Measurements from ENCODE around the gene PTCRA. TPM values are rescaled to one million over a fixed set of nuclear protein-coding genes. Genes with fewer than 3 reads are reported as not detected.
"Not testable (repeated sequence)": the region's sequence is repeated elsewhere in the genome, so short reads cannot be mapped to it uniquely, and the experiment has no call there.

Gene PTCRA
- total RNA-seq, 1 donor from 2014 or later: not detected

DNA sequence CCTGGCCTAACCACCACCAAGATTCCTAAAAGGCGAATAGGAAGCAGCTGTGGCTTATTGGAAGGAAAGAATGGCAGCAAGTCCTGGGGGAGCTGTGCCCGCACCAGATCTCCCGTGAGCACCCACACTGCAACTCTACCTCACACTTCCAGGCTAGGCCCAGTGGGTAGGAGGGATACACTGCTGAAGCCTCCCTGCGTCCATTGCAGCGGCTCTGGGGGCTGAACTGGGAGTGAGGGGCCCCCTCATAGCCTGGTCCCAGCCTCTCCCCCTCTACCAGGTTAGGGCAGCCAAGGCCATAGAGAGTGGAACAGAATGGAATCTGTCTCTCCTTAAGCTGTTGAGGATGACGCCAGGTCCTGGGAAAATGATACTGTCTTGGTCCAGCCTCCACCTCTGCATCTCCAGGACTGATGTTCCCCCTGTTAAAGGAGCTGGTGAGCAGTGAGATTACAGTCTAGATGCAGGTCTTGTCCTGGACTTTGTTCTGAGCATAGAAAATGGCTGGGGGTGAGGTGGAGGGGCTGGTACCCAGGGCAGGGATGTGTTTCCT is 24.7 kb downstream of the PTCRA start:
- DNase-seq (ENCODE audit: low read depth): no peak

DNA sequence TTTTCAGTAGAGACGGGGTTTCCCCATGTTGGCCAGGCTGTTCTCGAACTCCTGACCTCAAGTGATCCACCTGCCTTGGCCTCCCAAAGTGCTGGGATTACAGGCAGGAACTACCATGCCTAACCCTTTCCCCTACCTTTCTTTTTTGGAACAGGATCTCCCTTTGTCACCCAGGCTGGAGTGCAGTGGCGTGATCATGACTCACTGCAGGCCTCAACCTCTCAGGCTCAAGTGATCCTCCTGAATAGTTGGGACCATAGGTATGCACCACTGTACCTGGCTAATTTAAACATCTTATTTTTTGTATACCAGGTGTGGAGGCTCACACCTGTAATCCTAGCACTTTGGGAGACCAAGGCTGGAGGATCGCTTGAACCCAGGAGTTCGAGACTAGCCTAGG is 25.5 kb downstream of the PTCRA start:
- not testable (repeated sequence) for DNase-seq (ENCODE audit: low read depth)

DNA sequence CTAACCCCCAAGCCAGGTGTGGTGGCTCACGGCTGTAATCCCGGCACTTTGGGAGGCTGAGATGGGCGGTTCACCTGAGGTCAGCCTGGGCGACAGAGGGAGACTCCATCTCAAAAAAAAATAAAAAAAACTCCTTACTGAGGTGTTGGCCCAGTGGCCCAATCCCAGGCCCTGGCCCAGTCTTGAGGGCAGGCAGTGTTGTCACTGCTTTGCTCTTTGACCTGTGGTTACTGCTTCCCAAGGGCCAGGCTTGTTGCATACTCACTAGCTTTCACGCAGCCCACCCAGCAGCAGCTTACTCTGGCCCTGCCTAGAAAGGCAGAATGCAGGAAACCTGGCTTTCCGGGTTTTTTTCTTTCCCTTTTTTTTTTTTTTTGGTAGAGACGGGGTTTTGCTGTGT is 26.6 kb downstream of the PTCRA start:
- DNase-seq (ENCODE audit: low read depth): no peak

DNA sequence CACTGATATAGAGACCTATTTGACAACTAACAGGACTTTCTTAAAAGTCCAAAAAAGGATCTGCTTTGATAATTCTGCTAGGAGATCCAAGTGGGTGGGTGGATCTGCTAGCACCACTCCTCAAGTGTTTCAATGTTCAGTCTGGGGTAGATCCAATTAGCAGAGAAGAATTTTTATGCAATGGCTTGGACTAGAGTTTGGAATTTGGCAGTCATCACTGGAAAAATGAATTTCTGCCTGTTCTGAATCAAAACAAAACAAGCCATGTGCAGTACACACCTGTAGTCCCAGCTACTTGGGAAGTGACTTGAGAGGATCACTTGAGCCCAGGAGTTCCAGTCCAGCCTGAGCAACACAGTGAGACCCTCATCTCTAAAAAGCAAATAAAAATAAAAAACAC is 32.1 kb downstream of the PTCRA start:
- no peak for DNase-seq (ENCODE audit: low read depth)

DNA sequence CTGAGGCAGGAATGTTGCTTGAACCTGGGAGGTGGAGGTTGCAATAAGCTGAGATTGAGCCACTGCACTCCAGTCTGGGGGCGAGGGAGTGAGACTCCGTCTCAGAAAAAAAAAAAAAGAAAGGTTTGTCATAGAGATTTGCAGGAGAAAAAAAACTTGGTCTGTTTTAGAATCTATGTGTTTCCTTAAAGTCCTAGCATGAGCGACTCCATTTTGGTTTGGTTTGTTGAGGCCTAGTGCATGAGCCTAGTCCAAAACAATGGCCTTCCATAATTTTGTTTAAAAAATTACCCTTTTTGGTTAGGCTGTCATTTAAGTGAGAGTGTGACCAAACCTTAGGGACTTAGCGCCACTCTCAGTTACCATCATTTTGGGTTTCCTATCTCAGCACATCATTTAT is 36.5 kb downstream of the PTCRA start:
- DNase-seq (ENCODE audit: low read depth): no peak

DNA sequence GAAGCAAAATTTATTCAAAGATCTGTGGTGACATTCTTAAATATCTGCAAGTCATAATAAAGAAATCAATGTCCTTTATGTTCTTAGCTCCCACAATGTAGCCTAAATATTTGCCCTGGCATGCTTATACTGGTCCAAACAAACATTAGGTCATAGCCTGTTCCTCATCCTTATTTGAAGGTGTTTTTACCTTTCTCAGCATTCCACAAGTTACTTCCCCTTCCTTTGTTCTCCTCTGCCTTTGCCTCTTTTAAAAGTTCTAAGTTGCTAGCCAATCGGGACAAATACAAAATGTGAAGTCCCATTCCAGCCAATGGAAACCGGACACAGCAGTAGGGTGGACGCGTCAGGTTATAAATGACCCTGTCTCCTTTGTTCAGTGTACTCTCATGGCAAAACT is 38.6 kb downstream of the PTCRA start:
- not testable (repeated sequence) for DNase-seq (ENCODE audit: low read depth)

DNA sequence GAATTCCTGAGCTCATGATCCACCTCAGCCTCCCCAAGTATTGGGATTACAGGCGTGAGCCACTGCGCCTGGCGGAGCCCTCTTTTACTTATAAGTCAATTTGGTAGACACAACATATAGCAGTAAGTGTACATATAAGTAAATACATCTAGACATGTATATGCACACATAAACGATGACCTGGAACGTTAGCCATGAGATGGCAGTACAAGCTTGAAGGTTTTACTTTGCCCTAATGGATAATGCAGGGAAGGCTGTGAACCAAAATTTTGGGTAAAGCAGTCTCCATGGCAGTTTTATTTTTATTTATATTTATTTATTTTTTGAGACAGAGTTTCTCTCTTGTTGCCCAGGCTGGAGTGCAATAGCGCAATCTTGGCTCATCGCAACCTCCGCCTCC is 42.3 kb downstream of the PTCRA start:
- no peak for DNase-seq (ENCODE audit: low read depth)

DNA sequence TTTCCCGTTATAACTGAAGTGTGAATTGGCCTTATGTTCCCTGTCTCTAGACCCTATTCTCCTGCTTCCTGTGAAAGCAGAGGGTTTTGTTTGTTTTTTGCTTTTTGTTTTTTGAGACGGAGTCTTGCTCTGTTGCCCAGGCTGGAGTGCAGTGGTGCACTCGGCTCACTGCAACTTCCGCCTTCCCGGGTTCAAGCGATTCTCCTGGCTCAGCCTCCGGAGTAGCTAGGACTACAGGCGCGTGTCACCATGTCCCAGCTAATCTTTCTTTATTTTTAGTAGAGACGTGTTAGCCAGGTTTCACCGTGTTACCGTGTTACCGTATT is 44.0 kb downstream of the PTCRA start:
- DNase-seq (ENCODE audit: low read depth): no peak

DNA sequence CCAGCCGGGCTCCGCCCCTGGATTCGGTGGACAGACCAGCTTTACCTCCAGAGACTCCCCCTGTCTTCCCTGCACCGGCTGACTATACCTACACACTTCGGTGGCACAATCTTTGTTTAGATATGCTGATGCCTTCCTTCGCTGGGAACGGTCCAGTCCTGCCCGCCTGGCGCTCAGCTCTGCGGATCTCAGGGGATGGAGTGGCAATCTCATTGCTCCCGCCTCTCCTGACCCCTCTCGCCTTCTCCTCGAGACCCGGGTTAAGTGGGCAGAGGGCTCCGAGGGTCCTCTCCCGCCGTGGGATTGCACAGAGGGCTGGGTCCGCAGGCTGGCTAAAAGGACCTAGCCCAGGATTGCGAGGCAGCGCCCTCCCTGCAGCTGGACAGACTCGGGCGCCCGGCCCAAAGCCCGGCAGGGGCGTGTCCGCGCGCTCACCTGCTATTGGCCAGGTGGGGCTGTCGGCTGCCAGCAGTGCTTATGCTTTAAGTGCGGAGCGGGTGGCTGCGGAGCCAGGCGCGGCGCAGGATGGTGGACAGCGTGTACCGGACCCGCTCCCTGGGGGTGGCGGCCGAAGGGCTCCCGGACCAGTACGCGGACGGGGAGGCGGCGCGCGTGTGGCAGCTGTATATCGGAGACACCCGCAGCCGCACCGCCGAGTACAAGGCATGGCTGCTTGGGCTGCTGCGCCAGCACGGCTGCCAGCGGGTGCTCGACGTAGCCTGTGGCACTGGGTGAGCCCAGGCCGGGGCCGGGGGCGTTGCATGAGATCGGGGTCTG is 44.6 kb downstream of the PTCRA start, which contains the start of gene GNMT:
Gene GNMT (plus strand): TSS at position 512 of the 777 bp plus-strand sequence. CDS start 14 bp downstream, at position 526.
- no peak for DNase-seq (ENCODE audit: low read depth)

DNA sequence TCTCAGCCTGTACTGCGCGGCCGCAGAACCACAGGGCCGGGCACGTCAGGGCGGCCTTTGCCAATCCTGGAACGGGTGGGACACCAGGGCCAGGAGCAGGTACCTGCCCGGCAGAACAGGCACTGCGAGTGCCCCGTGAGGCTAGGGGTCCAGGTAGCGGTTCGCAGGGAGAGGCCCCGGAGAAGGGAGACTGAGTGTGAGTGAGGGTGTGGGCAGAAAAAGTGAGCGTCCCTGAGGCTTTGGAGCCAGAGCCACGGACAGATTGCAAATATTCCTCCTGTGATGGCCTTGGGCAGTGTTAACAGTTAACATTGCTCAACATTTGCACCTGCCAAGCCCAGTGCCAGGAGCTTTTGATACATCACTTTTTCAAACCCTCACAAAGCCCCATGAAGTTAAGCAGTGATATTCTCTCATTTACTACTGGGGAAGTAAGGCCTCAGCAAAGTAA is 45.2 kb downstream of the PTCRA start:
- DNase-seq (ENCODE audit: low read depth): no peak

DNA sequence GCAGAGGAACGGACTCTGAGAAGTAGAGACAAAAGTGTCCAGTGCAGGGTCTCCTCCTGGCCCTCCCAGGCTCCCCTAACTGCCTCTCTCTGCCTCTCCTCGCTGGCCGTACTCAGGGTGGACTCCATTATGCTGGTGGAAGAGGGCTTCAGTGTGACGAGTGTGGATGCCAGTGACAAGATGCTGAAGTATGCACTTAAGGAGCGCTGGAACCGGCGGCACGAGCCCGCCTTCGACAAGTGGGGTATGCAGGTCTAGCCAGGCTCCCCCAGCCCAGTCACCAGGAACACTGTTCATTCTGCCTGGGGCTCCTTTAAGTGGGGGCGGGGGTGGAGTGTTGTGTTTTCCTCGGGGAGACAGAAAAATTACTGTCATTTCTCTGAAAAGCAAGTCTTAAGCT is 46.2 kb downstream of the PTCRA start:
- no peak for DNase-seq (ENCODE audit: low read depth)

DNA sequence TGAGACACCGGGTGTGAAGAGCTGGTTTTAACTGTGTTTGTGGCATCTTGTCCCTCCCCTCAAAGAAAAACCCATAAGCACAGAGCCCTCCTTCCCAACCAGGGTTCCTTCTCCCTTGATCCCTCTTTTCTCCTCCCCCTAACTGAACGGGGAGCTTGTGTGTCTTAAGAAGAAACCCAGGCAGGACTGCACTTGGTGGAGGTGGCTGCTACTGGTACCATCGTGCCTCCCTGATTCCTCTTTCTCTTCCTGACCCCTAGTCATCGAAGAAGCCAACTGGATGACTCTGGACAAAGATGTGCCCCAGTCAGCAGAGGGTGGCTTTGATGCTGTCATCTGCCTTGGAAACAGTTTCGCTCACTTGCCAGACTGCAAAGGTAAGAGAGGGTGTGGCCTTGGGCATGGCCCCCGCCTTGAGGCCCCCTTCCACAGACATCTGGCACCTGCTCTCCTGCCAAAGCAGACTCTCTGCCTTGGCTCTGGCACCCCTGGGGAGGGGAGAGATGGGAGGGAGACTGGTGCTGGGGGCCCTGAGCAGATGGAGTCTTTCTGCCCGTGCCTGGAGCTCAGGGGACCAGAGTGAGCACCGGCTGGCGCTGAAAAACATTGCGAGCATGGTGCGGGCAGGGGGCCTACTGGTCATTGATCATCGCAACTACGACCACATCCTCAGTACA is 46.8 kb downstream of the PTCRA start:
- no peak for DNase-seq (ENCODE audit: low read depth)

DNA sequence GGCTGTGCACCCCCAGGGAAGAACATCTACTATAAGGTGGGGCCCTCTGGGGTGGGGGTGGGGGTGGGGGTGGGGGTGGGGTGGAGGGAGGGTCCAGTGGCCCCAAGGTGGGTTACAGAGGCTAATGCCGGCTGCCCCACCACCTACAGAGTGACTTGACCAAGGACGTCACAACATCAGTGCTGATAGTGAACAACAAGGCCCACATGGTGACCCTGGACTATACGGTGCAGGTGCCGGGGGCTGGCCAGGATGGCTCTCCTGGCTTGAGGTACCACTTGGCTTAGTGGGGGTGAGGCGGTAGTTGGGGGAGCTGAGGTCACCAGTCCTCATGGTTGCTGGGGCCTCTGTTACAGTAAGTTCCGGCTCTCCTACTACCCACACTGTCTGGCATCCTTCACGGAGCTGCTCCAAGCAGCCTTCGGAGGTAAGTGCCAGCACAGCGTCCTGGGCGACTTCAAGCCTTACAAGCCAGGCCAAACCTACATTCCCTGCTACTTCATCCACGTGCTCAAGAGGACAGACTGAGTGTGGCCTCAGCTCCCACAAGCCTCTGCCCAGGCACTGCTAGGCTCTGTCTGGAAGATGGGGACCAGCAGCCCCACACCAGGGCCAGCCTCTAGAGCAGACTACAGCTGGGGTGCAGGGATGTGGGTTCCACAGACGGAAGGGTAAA is 47.5 kb downstream of the PTCRA start:
- DNase-seq (ENCODE audit: low read depth): no peak

DNA sequence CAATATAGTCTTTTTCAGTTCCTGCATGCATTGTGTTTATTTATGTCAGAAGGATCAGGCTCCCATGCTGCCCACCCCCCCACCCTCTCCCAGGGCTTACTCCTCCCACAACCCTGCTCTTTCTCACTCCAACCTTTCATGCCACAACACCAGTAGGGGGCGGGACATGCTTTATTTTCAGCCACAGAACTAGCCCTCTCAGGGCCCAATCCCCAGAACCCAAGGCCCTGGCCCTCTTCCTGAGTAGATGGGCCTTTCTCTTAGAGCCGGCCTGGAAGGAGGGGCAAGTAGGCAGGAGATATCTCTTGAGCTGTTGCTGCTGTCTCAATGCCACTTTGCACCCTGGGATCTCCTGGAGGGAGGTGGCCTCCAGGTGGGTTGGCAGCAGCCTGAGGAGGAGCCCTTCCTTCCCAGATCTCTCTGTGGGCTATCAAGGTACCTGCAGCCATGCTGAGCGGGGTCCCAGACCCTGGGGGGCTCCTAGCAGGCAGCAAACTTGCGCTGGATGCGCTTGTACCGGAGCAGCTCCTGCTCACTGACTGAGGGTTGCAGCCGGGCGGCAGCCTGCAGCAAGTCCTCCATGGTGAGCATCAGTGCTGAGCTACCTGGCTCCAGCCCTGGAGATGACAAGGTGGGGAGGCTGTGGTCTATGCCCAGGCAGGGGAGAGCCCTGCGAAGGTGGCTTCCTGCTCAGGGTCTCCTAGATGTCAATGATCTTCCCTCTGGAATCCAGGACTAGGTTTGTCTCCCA is 48.2 kb downstream of the PTCRA start:
- no peak for DNase-seq (ENCODE audit: low read depth)

DNA sequence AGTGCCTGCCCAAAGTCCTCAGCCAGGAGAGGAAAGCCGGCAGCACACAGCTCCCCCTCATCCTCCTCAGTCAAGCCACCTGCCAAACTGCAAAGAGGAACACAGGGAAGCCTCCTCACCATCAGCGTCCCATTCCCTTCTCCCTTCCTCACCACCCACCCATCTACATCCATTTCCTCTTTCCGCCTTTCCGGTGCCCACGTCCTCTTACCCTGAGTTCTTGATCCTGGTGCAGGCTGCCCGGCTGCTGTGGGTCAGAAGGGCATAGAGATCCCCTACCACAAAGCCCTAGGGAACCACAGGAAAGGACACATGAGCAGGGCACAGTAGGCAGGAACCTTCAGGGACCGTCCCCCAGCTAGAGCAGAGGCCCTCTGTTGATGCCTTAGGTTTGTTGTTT is 50.7 kb downstream of the PTCRA start:
- no peak for DNase-seq (ENCODE audit: low read depth)

DNA sequence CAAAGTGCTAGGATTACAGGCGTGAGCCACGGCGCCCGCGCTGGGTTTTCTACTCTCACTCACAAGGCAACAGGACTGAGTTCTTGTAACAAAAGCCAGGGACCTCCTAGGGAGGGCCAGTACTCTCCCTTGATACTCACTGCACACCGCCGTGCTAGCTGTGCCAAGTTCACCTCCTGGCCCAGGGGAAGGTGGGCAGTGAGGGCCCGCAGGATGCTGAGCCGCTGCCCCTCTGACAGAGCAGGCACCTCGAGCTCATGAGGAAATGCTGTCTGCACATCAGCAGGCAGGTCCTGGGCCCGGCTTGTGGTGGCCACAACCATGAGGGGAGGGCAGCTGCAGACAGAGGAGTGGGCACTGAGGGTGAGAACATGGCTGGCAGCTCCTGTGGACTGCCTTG is 51.4 kb downstream of the PTCRA start:
- DNase-seq (ENCODE audit: low read depth): no peak

DNA sequence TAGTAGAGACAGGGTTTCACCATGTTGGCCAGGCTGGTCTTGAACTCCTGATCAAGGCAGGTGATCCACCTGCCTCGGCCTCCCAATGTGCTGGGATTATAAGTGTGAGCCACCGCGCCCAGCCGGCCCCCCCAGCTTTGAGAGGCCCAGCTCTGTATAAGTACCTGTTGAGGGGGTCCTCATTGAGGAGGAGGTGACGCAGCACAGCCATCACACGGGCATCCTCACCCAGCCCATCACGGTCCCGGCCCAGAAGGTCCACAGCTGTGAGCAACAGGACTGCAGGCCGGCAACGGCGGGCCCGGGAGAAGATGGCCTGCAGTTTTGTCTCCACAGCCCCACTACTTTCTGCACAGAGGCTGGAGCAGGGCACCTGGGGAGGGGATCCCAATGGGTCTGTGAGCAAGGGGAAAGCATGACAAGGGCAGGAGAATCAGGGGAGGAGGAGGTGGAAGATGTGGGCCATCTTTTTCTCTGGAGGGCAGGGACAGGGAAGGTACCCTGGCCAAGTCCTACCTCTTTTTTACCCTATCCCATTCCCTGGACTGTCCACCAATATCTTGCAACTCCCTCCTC is 52.4 kb downstream of the PTCRA start:
- DNase-seq (ENCODE audit: low read depth): no peak

DNA sequence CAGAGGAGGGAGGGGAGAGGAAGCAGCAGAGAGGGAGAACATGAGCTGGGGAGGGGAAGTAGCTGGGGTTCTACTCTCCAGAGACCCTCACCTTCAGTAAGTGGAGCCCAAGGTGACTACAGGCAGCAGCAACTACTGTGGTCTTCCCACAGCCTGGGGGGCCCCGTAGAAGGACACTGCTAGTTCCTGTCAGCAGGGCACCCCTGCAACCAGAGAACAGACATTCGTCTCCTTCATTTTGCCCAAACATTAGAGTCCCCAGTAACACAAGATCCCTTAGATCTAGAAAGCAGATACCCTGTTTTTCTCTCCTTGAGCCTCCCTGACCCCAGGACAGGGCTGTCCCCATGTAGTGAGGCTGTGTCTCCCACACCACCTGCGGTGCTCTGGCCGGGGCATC is 52.9 kb downstream of the PTCRA start:
- DNase-seq (ENCODE audit: low read depth): no peak

DNA sequence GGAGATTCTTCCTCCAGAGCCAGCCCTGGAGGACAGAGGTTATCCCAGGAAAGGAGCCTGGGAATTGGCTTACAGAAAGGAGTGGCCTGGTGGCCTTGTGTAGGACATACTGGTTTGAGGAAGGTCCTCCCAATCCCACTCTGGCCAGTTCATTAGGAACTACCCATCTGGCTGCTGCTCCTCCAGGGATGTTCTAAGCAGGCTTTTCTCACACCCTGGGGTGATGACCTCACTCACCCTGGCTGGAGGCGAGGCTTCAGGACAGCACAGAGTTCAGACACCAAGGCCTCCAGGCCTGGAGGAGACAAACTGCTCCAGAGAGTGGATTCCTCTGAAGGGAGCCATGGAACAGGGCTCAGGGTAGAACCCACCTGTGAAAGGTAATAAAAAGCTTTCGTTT is 53.6 kb downstream of the PTCRA start:
- DNase-seq (ENCODE audit: low read depth): no peak

DNA sequence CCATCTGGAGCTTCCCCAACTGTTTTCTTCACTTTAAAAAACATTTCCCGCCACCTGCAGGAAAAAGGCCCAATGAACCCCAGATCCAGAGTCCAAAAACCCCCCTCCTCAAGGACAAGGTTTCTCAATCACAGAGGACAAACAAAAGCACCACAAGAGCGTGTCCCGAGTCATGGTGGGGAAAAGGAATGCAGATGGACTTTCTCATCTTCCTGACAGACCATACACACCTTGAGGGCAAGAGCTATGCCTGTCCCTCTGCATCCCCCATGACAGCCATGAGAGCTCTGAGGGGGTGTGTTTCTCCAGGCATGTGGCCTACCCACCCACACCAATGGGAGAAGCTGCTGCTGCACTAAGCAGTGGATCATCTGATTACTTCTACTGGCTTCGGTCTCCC is 54.1 kb downstream of the PTCRA start:
- DNase-seq (ENCODE audit: low read depth): no peak

DNA sequence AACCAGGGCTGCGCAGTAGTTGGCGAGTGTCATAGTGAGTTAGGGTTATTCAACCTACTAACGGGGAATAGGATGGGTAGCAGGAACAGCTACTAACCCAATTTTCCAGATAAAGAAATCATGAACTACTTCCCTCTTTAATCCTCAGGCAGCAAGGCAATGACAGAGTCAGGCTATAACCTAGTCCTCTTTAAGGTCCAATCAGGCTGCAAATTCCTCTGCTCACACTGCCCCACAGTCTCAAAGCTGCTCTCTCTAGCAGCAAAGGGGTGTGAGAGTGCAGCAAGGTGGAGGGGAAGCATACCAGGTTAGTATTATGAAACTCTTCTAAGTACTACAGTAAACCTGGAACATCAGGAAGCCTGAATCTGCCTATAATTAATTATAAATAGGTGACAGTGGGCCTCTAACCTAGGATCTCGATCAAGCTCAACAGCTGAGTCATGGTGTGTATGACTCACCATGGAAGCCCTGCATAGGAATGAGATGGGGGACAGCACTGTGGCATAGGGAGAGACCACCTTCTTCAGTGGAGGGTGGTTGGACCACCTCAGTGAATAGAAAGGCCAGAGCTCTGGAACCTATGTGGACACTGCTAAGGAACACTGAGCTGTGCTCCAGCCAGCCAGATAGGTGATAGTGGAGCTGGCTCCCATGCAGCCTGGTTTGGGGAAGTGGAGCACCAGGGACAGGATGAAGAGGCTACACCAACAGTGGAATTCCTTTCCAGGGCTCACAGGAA is 55.2 kb downstream of the PTCRA start:
- DNase-seq (ENCODE audit: low read depth): peak; percentile 69
